K562 treated with DMSO at 1 percent for 24 hours (cell line): ENCODE measurements around the gene LYSMD2. TPM values are rescaled to one million over a fixed set of nuclear protein-coding genes. Genes with fewer than 3 reads are reported as not detected.

Source experiments
- total RNA-seq: library from RNA; unstranded; fragments of 300-600 nt; gene quantifications from 2 replicates; pipeline ENCODE4 v1.2.3, GENCODE V29; 2022; ENCODE audit warnings: low read depth; ENCODE audit not compliant: insufficient read depth

LYSMD2 gene, protein sequence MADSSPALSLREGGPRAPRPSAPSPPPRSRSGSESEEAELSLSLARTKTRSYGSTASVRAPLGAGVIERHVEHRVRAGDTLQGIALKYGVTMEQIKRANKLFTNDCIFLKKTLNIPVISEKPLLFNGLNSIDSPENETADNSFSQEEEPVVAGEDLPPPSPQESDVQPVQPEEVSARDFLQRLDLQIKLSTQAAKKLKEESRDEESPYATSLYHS
- 9.3 TPM in 2 replicates for total RNA-seq

DNA sequence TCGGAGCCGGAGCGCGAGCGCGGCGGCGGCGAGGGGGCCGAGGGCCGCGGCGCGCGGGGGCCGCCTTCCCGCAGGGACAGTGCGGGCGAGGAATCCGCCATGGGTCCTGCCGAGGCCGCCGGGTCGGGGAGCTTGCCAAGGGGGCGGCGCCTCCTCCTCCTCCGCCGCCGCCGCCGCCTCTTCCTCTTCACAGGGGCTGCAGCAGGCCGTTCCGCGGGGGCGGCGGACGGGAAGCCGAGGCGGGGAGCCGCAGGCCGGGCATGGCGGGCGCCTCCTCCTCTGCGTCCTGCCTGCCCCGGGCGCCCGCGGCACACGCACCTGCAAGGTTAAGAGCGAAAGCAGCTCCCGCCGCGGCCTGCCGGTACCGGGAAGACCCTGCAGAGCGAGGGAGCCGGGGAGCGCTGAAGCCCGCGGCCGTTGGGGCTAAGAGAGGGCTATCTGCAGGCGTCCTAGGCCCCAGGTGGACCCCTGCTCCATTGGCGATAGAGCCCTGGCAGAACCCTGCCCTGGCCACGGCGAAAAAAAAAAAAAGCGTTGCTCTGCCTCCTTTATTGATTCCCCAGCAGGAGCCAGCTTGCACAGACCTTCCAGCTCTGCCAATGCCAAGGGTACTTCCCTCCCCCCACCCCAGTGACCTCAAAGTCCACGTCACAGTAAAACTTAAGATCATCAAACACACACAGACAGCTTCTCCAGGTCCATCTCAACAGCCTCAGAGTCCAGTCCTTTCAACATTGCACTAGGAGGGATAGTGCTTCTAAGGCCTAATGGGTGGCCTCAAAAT lies at the start of gene LYSMD2:
Gene LYSMD2, minus strand, starts transcription at position 134 of the 784 bp plus-strand sequence. Its CDS starts 33 bp downstream, at position 101.

DNA sequence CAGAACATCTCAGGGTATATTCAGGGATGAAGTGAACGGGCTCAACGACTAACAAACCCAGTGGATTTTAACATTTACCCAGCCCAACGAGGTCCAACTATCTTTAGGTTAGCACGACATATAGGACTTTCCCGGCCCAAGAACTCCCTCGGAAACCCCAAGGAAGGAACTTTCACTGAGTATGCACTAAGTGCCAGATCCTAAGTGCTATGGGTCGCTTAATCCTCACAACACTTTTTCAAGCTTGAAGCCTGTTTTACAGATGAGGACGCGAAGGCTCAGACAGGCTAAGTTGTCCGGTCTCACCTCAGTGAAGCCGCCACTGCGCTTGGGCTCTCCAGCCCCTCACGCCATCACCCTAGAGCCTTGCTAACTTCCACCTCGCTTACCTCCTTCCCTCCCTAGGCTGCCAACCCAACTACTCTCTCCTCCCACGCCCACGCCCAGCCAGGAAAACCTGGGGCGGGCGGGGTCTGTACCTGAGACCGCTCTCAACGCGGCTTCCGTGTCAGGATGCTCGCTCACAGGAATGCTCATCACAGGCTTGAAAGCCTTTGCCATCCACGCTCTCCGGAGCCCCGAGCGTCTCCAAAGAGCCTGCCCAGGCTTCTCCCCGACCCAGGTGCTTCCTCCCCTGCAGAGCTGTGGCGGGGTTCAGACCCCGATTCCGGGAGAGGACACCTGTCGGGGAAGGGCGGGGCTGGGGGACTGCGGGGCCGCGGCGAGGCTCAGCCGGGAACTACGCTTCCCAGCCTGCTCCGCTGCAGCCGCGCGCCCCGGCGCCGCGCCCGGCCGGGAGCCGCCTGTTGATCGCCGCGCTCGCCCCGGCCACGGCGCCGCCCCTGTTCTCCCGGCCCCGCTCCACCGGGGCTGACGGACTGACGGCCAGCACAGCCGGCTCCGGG lies 13.6 kb upstream of the LYSMD2 start, which contains the start of gene TMOD2:
Gene TMOD2, plus strand, starts transcription at position 806 of the 905 bp plus-strand sequence. CDS start 14,845 bp downstream, outside the sequence.

DNA sequence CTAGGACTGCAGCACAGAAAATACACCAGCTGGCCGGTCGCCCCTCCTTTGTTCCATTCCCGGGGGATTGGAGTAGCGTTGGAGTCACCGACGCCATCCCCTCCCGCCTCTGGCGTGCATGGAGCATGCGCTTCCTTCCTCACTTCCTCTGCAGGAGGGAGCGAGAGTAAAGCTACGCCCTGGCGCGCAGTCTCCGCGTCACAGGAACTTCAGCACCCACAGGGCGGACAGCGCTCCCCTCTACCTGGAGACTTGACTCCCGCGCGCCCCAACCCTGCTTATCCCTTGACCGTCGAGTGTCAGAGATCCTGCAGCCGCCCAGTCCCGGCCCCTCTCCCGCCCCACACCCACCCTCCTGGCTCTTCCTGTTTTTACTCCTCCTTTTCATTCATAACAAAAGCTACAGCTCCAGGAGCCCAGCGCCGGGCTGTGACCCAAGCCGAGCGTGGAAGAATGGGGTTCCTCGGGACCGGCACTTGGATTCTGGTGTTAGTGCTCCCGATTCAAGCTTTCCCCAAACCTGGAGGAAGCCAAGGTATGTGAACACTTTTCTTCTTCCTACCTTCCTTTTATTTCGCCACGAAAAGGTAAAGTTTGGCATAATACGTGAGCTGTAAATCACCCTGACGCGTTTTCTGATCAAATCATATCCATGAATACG lies 56.0 kb downstream of the LYSMD2 start, which contains the start of gene SCG3:
Gene SCG3, plus strand, starts transcription at position 201 of the 661 bp plus-strand sequence. Its CDS starts 253 bp downstream, at position 454.

Other genes with a start within 250 kb of the LYSMD2 start
- gene DMXL2, start 114.9 kb downstream of the LYSMD2 start, total RNA-seq = 36.2 and 38.1 TPM in 2 replicates
- 7.6 and 10.4 TPM in 2 replicates for gene SCG3, start 56.2 kb downstream of the LYSMD2 start, total RNA-seq
- 3.6 and 3.8 TPM in 2 replicates for gene TMOD2, start 13.9 kb upstream of the LYSMD2 start, total RNA-seq
- 15.6 and 16.9 TPM in 2 replicates for gene TMOD3, start 92.0 kb upstream of the LYSMD2 start, total RNA-seq
- 22.1 and 22.4 TPM in 2 replicates for gene LEO1, start 234.1 kb upstream of the LYSMD2 start, total RNA-seq